ENCODE results near the gene SNAP29.
"Not testable (repeated sequence)": the region's sequence is repeated elsewhere in the genome, so short reads cannot be mapped to it uniquely, and the experiment has no call there.

The SNAP29 gene

DNA sequence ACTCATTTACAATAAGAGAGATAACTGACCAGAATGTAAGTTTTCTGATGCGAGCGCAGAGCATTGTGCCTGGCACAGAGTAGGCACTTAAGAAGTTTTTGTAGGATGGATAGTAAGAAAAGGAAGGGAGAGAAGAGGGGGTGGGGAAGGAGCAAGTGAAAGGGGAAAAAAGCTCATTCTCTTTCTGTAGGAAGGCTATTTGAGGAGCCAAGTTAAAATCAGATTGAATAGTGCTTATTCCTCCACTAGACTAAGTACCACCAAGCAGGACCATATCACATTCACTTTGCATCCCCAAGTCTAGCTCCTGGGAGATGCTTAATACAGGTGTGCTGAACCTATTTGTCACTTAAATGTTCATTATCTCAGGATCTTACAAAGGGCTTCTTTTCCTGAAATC is 44.3 kb downstream of the SNAP29 start:
- no peak for DNase-seq

DNA sequence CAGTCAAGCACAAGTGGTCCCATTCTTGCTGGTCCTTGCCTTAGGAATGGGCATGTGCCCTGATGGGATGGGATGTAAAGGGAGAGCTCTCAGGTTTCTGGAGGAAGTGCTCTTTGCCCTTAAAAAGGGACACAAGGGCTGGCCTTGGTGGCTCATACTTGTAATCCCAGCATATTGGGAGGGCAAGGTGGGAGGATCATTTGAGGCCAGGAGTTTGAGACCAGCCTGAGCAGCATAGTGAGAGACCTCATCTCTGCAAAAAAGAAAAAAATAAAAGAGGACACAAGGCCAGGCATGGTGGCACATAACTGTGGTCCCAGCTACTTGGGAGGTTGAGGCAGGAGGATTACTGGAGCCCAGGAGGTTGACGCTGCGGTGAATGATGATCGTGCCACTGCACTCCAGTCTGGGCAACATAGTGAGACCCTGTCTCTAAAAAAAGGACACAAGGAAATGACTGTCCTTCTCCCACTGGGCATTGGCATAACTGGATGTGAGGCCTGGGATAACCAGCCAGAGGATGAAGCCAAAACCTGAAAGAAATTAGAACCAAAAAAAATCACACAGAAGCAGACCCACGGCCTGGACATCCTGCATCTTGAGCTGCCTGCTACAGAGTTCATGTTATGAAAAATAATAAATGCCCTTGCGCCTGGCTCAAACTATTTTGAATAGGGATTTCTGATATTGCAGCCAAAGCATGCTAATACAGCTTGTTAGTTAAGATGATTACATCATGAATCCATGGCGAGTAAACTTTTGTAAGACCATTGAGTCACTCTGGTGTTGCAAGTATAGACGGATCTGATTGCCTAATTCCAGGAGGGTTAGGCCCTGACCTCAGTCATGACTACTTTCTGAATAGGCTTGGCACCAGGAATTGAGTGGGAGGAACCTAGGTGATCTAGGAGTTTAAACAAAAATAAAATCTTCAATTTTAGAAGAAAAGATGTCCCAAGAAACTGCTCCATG is 45.5 kb downstream of the SNAP29 start:
- no peak for DNase-seq

DNA sequence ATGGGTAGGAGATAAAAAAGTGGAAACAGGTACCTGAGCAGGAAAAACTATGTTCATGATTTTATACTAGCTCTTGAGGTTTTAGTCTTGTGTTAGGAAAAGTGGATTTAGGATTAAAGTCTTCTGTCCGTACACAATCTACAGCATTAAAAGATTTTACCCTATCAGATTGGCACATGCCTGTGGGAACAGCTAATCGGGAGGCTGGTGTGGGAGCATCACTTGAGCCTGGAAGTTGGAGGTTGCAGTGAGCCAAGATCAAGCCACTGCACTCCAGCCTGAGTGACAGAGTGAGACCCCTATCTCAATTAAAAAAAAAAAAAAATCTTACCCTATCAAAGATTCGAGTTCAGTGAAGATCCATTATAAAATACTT is 46.2 kb downstream of the SNAP29 start:
- DNase-seq: no peak

DNA sequence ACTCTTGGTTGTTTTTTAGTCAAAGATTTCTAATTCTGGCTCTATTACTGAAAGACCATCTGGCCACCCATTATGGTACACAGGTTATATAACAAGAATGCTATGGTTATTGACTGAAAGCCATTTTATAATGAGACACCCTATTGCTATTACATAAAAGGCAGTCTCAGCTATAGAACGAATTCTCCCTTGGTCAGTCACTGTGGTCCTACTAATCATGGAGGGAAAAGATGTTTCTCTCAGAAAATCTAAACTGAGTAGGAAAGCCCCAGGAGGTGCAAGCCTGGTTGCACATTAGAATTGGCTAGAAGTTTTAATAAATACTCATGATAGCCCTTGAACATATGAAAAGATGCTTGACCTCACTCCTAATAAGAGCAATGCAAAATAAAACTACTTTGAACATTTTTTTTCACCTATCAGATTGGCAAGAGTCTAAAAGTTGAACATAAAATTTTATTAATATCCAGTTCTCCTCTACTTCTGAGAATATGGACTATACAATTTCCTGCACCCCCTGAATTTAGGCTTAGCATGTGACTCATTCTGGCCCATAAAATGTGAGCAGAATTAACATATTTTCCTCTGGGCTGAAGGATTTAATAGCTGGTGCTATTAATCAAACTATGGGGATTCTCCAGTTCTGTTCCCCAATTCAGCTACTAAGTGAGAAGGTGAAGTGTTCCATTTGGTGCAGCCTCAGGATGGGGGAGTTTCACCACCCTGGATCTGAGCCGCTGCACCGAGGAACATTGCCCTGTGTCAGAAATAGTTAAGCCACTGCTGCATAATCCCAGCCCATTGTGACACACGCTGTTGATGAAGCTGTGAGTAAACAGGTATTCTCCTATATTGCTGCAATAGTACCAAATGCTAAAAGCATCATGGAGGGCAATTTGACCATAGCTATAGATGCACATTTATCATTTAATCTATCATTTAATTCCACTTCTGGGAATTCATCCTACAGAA is 46.9 kb downstream of the SNAP29 start:
- no peak for DNase-seq

DNA sequence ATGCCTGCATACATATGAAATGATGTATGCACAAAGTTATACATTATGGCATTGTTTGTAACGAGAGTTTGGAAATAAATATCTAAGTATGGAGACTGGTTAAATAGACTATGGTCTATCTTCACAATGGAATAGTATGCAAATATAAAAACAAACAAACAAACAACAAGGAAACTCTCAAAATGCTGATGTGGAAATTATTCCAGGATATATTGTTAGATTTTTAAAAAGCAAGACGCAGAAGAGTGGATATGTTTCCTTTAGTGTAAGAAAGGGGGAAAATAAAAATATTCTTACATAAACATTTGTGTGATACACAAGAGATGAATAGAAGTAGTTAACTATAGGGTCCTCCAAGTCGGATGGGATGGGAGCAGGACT is 47.6 kb downstream of the SNAP29 start:
- no peak for DNase-seq

DNA sequence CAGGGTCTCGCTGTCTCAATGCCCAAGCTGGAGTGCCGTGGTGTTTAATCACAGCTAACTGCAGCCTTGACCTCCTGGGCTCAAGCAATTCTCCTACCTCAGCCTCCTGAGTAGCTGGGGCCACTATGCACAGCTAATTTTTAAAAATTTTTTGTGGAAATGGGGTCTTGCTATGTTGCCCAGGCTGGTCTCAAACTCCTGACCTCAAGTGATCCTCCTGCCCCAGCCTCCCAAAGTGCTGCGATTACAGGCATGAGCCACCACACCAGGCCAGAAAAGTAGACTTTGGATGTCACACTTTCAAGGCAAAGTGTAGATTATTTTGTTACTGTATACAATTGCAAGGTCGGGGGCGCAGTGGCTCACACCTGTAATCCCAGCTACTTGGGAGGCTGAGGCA is 49.9 kb downstream of the SNAP29 start:
- DNase-seq: not testable (repeated sequence)

DNA sequence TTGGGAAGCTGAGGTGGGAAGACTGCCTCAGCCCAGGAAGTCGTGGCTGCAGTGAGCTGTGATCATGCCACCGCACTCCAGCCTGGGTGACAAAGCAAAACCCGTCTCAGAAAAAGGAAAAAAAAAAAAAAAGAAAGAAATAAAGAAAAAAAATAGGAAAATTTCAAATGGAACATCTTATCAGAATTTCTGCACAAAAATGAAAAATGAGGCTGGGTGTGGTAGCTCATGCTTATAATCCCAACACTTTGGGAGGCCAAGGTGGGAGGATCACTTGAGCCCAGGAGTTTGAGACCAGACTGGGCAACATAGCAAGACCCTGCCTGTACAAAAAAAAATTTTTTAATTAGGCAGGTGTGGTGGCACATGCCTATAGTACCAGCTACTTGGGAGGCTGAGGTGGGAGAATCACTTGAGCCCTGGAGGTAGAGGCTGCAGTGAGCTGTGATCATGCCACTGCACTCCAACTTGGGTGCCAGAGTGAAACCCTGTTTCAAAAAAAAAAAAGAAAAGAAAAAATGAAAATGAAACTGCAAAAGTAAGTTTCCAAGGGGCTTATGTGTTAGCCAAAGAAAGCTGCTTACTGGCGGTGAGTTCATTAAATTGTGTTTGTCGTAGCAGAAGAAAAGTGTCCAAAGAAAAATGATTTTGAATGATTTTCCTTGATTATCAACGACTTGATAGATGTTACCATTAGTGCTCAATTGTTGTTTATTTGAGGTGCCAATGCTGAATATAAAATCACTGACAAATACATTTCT is 50.9 kb downstream of the SNAP29 start:
- DNase-seq: no peak

DNA sequence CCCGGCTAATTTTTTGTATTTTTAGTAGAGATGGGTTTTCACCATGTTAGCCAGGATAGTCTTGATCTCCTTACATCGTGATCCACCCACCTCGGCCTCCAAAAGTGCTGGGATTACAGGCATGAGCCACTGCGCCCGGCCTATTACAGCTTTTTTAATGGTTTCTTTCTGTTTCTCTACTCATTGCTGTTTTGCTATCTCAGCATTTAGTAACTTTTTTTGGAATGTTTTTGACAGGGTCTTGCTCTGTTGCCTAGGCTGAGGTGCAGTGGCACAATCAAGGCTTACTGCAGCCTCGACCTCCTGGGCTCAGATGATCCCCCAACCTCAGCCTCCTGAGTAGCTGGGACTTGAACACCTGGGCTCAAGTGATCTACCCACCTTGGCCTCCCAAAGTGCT is 53.7 kb downstream of the SNAP29 start:
- no peak for DNase-seq

DNA sequence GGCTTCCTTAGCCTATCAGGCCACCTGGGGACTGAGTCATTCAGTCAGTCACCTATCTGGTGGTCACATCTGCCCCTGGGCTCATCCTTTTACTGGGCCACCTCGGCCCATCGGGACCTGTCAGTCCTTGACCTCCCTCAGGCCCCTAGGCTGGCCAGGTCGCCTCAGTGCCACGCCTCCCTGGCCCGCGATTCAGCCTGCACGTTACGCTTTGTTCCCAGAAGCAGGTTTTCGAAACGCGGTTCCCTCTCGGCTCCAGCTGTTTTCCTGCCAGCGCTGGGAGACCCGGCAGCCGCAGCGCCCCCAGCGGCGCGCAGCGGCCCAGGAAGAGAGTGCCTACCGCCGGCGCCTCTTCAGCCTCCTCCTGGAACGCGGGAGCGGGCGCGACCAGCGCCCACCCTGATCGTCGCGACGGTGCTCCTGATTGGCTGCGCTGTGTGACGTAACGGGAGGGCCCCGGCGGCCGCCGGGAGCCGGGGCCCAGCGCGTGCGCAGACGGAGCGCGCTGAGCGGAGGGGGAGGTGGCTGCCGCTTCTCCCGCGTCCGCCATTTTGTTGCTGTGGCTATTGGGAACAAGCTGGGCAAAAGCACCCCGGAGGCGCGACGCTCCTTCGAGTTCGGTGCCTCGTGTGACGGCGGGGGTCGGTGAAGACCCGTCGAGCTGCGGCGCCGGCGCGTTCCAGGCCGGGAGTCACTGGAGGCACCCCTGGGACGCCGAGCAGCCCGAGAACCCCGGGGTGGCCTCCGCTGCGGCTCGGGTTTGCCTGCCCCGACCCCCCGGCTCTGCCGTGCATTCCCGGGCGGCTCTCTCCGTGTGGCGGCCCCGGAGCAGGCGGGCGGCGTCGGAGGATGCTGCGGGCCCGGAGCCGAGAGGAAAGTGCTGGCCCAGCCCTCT is 58.4 kb downstream of the SNAP29 start, which contains the start of gene CRKL:
Gene CRKL (plus strand): TSS at position 492 of the 895 bp plus-strand sequence. CDS start 528 bp downstream, outside the sequence.
- peak; percentile 93 to 97 for DNase-seq

DNA sequence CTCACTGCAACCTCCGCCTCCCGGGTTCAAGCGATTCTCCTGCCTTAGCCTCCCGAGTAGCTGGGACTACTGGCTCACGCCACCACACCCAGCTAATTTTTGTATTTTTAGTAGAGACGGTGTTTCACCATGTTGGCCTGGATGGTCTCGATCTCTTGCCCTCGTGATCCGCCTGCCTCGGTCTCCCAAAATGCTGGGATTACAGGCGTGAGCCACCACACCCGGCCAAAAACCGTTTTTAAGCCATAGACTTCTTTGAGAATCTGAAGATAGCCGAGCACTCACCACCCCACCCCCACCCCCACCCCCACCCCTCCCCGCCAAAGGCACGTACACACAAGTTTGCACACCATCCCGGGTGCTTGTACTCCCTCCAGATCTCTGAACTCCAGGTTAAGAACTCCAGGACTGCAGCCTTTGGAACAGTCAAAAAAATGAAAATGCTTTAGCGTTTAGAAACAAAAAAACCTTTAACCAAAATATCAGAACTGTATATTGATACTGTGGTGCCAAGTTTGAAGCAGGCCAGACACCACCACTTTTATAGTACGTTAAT is 59.9 kb downstream of the SNAP29 start:
- DNase-seq: peak; percentile 26 to 32

DNA sequence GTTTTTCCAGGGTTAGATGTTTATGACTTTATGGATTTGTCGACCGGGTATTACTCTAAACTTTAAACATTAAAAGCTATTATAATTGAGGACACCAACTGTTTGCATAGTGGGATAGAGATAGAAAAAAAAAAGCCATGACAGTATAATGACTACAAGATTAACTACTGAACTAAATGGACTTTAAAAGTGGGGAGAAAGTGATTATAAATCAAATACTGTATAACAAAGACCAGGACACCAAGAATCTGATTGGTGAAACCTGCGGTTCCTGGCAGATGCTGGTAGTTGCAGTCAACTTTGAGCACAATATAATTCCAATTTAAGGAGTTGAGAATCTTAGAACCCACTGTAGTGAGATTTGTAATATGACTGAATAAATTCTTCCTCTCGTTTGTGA is 60.9 kb downstream of the SNAP29 start:
- no peak for DNase-seq

DNA sequence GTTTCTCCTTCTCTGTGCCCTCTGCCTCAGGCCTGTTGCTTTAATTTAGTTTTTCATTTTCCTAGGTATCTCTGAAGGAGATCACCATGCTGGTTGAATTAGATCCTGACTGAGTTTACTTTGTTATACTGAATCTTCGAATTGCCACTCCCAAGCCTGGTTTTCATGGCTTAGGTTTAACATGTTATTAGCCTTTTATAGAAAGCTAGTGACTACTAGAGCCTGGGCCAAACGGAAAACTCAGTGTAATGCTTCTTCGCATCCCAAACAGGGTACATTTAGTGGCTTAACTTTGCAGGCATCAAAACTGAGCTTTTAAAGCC is 62.0 kb downstream of the SNAP29 start:
- no peak for DNase-seq

DNA sequence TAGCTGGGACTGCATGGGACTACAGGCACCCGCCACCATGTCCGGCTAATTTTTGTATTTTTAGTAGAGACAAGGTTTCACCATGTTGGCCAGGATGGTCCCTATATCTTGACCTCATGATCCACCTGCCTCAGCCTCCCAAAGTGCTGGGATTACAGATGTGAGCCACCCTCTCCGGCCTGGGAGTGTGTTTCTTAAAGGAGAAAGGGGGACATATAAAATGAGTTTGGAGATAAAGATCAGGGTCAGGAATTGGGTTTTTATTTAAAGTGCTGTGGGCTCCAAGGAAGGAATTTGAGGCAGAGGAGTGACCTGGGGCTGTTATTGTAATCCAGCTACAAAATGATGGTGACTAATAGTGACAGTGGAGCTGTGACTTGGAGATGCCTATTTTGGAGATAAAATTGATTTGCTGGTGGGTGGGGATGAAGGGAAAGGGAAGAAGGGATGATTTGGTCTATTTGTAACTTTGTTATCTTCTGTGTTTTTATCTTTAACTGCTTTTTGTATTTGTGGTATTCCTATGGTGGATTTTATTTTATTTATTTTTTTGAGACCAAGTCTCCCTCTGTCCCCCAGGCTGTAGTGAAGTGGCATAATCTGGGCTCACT is 63.4 kb downstream of the SNAP29 start:
- no peak for DNase-seq

DNA sequence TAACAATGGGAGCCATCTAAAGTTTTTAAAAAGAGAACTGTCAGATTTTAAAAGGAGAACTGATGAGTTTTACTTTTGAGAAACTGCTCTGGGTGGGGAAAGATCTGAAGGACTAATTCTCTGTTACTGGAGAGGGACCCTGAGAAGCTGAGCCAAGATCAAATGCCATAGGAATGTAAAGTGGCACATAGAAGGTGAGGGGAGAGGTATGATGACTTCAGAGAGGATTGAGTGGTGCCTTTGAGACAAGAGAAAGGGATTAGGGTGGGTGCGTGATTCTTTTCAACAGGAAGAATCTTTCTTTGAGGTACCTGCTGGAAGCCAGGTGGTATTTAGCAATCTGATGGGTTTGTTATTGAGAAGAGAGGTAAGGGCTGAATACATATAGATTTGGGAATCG is 67.4 kb downstream of the SNAP29 start:
- DNase-seq: no peak

DNA sequence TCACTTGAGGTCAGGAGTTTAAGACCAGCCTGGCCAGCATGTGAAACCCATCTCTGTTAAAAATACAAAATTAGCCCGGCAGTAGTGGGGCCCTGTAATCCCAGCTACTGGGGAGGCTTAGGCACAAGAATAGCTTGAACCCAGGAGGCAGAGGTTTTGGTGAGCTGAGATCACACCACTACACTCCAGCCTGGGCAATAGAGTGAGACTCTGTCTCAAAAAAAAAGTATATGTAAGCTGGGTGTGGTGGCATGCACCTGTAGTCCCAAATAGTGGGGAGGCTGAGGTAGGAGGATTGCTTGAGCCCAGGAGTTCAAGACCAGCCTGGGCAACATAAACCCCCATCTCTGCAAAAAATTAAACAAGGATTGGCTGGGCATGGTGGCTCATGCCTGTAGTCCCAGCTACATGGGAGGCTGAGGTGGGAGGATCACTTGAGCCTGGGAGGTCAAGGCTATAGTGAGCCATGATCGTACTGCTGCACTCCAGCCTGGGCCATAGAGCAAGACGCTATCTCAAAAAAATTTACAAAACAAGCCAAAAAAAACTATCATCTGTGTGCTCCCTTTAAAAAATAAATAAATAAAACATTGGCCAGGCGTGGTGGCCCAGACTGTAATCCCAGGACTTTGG is 69.2 kb downstream of the SNAP29 start:
- DNase-seq: no peak

DNA sequence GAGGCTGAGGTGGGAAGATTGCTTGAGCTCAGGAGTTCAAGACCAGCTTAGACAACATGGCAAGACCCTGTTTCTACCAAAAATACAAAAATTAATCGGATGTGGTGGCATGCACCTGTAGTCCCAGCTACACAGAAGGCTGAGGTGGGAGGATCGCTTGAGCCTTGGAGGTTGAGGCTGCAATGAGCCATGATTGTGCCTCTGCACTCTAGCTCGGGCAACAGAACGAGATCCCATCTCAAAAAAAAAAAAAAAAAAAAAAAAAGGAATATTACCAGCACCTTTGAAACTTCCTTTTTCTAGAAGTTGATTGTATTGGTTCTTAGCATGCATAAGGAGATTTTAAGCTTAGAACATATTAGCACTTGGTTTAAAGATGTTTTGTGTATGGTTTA is 69.8 kb downstream of the SNAP29 start:
- DNase-seq: no peak

DNA sequence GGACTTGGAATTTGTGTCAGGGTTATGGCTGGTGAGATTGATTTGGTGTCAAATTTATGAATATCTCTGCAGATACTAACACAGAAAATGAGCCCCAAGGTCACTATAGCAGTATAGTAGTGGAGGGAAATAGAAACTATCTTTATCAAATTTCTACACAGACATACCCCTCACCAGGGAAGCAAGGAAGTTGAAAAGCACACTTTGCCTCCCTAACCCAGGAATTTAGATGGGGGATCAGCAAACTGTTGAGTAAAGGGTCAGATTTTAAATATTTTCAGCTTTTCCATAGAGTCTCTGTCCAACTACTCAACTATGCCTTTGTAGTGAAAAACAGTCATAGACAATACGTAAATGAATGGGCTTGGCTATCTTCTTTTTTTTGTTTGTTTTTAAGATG is 71.2 kb downstream of the SNAP29 start:
- DNase-seq: no peak

DNA sequence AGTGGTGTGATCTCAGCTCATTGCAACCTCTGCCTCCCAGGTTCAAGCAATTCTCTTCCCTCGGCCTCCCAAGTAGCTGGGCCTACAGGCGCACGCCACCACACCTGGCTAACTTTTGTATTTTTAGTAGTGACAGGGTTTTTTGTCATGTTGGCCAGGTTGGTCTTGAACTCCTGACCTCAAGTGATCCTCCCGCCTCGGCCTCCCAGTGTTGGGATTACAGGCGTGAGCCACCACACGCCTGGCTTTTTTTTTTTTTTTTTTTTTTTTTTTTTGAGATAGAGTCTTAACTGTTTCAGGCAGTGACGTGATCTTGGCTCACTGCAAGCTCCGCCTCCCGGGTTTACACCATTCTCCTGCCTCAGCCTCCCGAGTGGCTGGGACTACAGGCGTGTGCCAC is 71.6 kb downstream of the SNAP29 start:
- DNase-seq: not testable (repeated sequence)

DNA sequence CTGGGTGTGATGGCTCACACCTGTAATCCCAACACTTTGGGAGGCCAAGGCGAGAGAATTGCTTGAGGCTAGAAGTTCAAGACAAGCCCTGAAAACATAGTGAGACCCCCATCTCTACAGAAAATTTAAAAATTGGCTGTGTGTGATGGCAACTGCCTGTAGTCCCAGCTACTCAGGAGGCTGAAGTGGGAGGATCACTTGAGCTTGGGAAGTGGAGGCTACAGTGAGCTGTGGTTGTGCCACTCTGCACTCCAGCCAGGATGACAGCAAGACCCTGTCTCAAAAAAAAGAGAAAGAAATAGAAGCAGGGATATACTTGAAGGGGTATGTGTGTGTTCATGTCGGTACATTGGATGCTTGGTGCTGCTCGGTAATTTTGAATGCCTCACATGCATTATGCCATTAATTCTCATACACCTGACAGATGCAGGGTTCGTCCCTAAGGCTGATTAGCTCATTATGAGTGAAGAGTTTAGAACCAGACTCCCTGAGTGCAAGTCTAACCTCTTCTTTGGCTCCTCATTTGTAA is 72.4 kb downstream of the SNAP29 start:
- no peak for DNase-seq

DNA sequence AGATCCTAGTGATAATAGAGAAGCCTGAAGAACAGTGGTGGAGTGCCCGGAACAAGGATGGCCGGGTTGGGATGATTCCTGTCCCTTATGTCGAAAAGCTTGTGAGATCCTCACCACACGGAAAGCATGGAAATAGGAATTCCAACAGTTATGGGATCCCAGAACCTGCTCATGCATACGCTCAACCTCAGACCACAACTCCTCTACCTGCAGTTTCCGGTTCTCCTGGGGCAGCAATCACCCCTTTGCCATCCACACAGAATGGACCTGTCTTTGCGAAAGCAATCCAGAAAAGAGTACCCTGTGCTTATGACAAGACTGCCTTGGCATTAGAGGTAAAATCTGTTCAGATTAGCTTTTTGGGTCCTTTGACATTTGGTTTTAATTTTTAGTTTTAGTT is 75.1 kb downstream of the SNAP29 start:
- no peak for DNase-seq

Data from activated T-cell treated with anti-CD3 and anti-CD28 coated beads, Interleukin-2, amount 50 U/mL, for 48 hours (primary cell).